GM12873 (cell line): Measurements from ENCODE around the gene TSC22D3.

Experiments used
- TF ChIP-seq, protein P1 (sequence below): IDR thresholded peaks from 2 replicates; pipeline ENCODE4 v1.5.1; 2012; ENCODE audit warnings: low read depth, mild to moderate bottlenecking, moderate library complexity, low read length, control low read depth; ENCODE audit not compliant: insufficient read depth; ENCODE audit errors: missing control alignments

TSC22D3 gene

DNA sequence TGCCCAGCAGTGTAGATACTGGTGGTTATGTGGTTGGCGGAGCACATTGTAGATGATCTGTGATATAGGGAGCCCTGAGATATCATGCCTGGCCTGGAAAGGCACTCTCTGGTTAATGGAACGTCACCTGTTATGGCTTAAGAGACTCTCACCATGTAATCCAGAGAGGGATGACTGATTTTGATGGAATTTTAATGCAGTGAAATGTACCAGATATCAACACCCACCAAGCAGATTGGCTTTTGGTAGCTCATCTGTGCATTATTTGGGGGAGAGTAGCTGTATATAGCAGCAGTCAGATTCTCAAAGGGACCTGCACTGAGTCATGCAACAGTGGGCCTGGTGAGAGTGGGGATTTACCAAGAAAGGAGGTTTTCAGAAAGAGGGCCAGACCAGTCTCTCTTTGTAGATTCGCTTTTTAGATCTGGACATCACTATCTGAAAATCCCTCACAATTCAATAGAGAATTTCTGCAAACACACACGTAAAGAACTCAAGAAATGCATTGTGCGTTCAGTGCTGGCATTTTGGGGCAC lies 17.3 kb downstream of the TSC22D3 start:
- TF ChIP-seq, protein P1, sequence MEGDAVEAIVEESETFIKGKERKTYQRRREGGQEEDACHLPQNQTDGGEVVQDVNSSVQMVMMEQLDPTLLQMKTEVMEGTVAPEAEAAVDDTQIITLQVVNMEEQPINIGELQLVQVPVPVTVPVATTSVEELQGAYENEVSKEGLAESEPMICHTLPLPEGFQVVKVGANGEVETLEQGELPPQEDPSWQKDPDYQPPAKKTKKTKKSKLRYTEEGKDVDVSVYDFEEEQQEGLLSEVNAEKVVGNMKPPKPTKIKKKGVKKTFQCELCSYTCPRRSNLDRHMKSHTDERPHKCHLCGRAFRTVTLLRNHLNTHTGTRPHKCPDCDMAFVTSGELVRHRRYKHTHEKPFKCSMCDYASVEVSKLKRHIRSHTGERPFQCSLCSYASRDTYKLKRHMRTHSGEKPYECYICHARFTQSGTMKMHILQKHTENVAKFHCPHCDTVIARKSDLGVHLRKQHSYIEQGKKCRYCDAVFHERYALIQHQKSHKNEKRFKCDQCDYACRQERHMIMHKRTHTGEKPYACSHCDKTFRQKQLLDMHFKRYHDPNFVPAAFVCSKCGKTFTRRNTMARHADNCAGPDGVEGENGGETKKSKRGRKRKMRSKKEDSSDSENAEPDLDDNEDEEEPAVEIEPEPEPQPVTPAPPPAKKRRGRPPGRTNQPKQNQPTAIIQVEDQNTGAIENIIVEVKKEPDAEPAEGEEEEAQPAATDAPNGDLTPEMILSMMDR, result no peak

DNA sequence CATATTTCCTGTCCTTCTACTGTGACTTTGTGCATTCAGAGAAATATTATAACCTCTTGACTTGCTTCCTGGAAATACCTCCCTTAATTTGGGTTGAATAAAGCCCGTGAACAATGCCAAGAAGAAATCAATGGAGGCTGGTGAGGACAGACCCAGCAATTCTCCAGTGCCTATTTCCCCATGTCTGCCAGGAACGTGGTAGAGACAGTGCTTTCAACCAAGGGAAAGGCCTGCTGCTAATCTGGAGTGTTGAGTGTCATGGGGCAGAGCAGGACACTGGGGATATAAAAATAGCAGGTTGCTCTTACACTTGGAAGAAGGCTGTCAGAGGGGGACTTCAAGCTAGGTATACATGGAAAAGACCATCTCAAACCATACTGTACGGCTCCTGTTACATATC lies 19.9 kb downstream of the TSC22D3 start:
- TF ChIP-seq, protein P1, result no peak

GRCh38 chrX:107753187-107753586 lies 22.4 kb downstream of the TSC22D3 start:
- TF ChIP-seq, protein P1, result no peak

GRCh38 chrX:107752714-107753113 lies 22.9 kb downstream of the TSC22D3 start:
- TF ChIP-seq, protein P1, result no peak

GRCh38 chrX:107752043-107752442 lies 23.5 kb downstream of the TSC22D3 start:
- TF ChIP-seq, protein P1, result no peak

DNA sequence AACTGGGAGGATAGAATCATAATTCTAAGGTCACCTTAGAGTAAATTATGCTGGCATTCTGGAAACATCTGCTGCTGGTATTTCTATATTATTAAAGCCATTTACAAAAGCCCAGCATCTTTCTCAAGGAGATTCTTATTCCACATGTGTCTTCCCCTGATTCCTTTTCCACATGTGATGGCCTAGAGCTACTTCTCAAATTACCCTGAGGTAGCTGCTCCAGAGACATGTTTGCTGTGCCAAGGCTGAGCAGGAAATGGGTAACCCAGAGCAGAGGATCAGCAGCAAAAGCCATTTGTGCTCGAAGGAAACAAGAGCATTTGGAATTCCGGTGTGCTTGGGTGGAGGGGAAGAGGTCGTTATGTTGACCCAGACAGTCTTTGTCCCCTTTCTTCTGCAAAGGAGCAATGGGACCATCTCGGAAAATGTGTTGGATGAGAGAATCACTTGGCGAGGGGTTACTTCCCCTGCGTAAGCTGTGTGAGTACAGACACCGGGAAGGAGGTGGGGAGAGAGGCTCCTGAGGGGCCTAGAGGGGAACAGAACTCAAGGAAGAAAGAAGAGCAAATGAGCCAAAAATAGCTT lies 24.6 kb downstream of the TSC22D3 start:
- TF ChIP-seq, protein P1, result no peak

GRCh38 chrX:107750263-107750662 lies 25.3 kb downstream of the TSC22D3 start:
- TF ChIP-seq, protein P1, result no peak
